Sigmoid colon (tissue), 7 donors: ENCODE data around the gene YIPF1. TPM values are rescaled to one million over a fixed set of nuclear protein-coding genes. Genes with fewer than 3 reads are reported as not detected.
"Not testable (repeated sequence)": the region's sequence is repeated elsewhere in the genome, so short reads cannot be mapped to it uniquely, and the experiment has no call there.

ENCODE experiments used
- DNase-seq: peaks from one replicate; pipeline ENCODE4 v3.0.0-alpha.2; 2019
- H3K27ac ChIP-seq, 4 donors: fragments of 200-600 bp; sonication (generic); one replicate each; pipeline ENCODE4 v1.5.1; 2016 to 2019; ENCODE audit warnings: mild to moderate bottlenecking in 1 of 4
- H3K27me3 ChIP-seq, 3 donors: fragments of 200-600 bp; sonication (generic); one replicate each; pipeline ENCODE4 v1.5.1; 2019; ENCODE audit warnings: mild to moderate bottlenecking in 1 of 3
- H3K36me3 ChIP-seq, 4 donors: fragments of 200-600 bp; sonication (generic); one replicate each; pipeline ENCODE4 v1.5.1; 2016 to 2019
- H3K4me1 ChIP-seq, 4 donors: fragments of 200-600 bp; sonication (generic); one replicate each; pipeline ENCODE4 v1.5.1; 2017 to 2019
- H3K4me3 ChIP-seq, 4 donors: fragments of 200-600 bp; sonication (generic); one replicate each; pipeline ENCODE4 v1.5.1; 2017 to 2019; ENCODE audit warnings: mild to moderate bottlenecking in 2 of 4, moderate library complexity in 1 of 4
- H3K9me3 ChIP-seq, 4 donors: fragments of 200-600 bp in 3 of 4; sonication (generic) in 3 of 4; one replicate each; pipeline versions ENCODE4 v1.5.1 to v1.6.1; 2013 to 2019
- CTCF ChIP-seq, 4 experiments: fragments of 450-650 bp in 3 of 4; fragments of 200-600 bp in 1 of 4; IDR thresholded peaks; one replicate each; pipeline ENCODE4 v1.5.1; 2016 to 2019; ENCODE audit warnings: antibody characterized with exemption in 4 of 4, mild to moderate bottlenecking in 3 of 4, moderate library complexity in 2 of 4
- EP300 ChIP-seq, 4 donors: sonication (generic); formaldehyde crosslinking; IDR thresholded peaks; one replicate each; pipeline ENCODE4 v1.6.1; 2017; ENCODE audit warnings: antibody characterized with exemption in 4 of 4
- POLR2A ChIP-seq, 2 donors: fragments of 450-650 bp; IDR thresholded peaks; one replicate each; pipeline ENCODE4 v1.6.1; 2016; ENCODE audit warnings: antibody characterized with exemption in 2 of 2, mild to moderate bottlenecking in 2 of 2, moderate library complexity in 2 of 2
- POLR2AphosphoS5 ChIP-seq, 4 donors: sonication (generic); formaldehyde crosslinking; IDR thresholded peaks; one replicate each; pipeline ENCODE4 v1.6.1; 2017; ENCODE audit warnings: antibody characterized with exemption in 4 of 4
- WGBS, 2 donors: extraction: QIAGEN DNeasy Blood & Tissue Kit; methylation state at CpG; one replicate each; pipeline ENCODE4 v1.1.7; 2013; 5-methylcytosine and 5-hydroxymethylcytosine counted together
- intact Hi-C: fragments of 100-400 bp; cut with DNase I; formaldehyde crosslinking; loops from one replicate; pipeline ENCODE4 v1.15.1; 2023
- polyA plus RNA-seq, 3 donors: library from polyadenylated mRNA; stranded (reverse); fragments of 200-250 nt; gene quantifications; one replicate each; pipeline ENCODE4 v1.2.3, GENCODE V29; 2013
- total RNA-seq, 4 donors: library from RNA; depleted of rRNA; stranded (reverse); fragments of >200 nt; gene quantifications; one replicate each; pipeline ENCODE4 v1.1.0, GENCODE V29; 2016
- donor health status: healthy with polysubstance abuse.
- donor health status: Bipolar disorder and iron deficiency.
- donor health status: healthy.

Gene YIPF1
- total and polyA plus RNA-seq, 7 donors: 13.3 to 28.0 (median 23.3) TPM

GRCh38 chr1:53826367-53826766 is 63.2 kb downstream of the YIPF1 start:
- Histone ChIP-seq H3K4me1 (no peaks in the 10 kb centered on the region), H3K9me3 (no peaks in the 10 kb centered on the region), H3K36me3 (peaks cover 0 to 57% (median 2%) of the 10 kb centered on the region in 4 donors), H3K27me3 (no peaks in the 10 kb centered on the region), H3K27ac (no peak overlapping the region), H3K4me3 (no peak overlapping the region)
- intact Hi-C loops: no loop called here
- WGBS, 2 donors: 98 to 100% methylated on average over 2 of the region's 2 CpGs
- no peak for DNase-seq
- TF ChIP-seq POLR2A (IDR thresholded peaks at IDR 0.05) (no peak), POLR2AphosphoS5 (IDR thresholded peaks at IDR 0.05) (no peak), CTCF (IDR thresholded peaks at IDR 0.05) (no peak), EP300 (IDR thresholded peaks at IDR 0.05) (no peak)

- WGBS, 2 donors: 98% methylated on average over 6 of the region's 6 CpGs
- H3K4me3 ChIP-seq: no peak overlapping the region
- H3K27me3 ChIP-seq: no peaks in the 10 kb centered on the region
- intact Hi-C loops: no loop called here
- TF ChIP-seq CTCF (IDR thresholded peaks at IDR 0.05): no peak
- TF ChIP-seq POLR2A (IDR thresholded peaks at IDR 0.05): no peak
- no peak for TF ChIP-seq POLR2AphosphoS5 (IDR thresholded peaks at IDR 0.05)
- TF ChIP-seq EP300 (IDR thresholded peaks at IDR 0.05): no peak
- peaks cover 0 to 57% (median 2%) of the 10 kb centered on the region in 4 donors for H3K36me3 ChIP-seq
- no peak overlapping the region for H3K27ac ChIP-seq
- H3K9me3 ChIP-seq: no peaks in the 10 kb centered on the region
- DNase-seq: no peak
- no peaks in the 10 kb centered on the region for H3K4me1 ChIP-seq
Measured at GRCh38 chr1:53825306-53825705, 64.3 kb downstream of the YIPF1 start.

GRCh38 chr1:53822931-53823330 is 66.7 kb downstream of the YIPF1 start:
- no peaks in the 10 kb centered on the region for H3K9me3 ChIP-seq
- no peaks in the 10 kb centered on the region for H3K4me1 ChIP-seq
- H3K36me3 ChIP-seq: peaks cover 0 to 64% (median 8%) of the 10 kb centered on the region in 4 donors
- intact Hi-C loops: no loop called here
- H3K27me3 ChIP-seq: no peaks in the 10 kb centered on the region
- TF ChIP-seq EP300 (IDR thresholded peaks at IDR 0.05) (no peak), POLR2A (IDR thresholded peaks at IDR 0.05) (no peak), CTCF (IDR thresholded peaks at IDR 0.05) (no peak), POLR2AphosphoS5 (IDR thresholded peaks at IDR 0.05) (no peak)
- H3K27ac ChIP-seq: no peak overlapping the region
- WGBS, 2 donors: 86 to 93% methylated on average over 3 of the region's 3 CpGs
- no peak overlapping the region for H3K4me3 ChIP-seq
- no peak for DNase-seq

- Histone ChIP-seq H3K27me3 (no peaks in the 10 kb centered on the region), H3K9me3 (no peaks in the 10 kb centered on the region), H3K4me1 (no peaks in the 10 kb centered on the region), H3K4me3 (no peak overlapping the region), H3K36me3 (peaks cover 0 to 64% (median 7%) of the 10 kb centered on the region in 4 donors), H3K27ac (no peak overlapping the region)
- no peak for DNase-seq
- intact Hi-C loops: no loop called here
- WGBS, 2 donors: 95% methylated on average over 5 of the region's 5 CpGs
- TF ChIP-seq CTCF (IDR thresholded peaks at IDR 0.05): no peak
- TF ChIP-seq EP300 (IDR thresholded peaks at IDR 0.05): no peak
- TF ChIP-seq POLR2A (IDR thresholded peaks at IDR 0.05): no peak
- no peak for TF ChIP-seq POLR2AphosphoS5 (IDR thresholded peaks at IDR 0.05)
Measured at GRCh38 chr1:53821380-53821779, 68.2 kb downstream of the YIPF1 start.

GRCh38 chr1:53819387-53819786 is 70.2 kb downstream of the YIPF1 start:
- H3K36me3 ChIP-seq: peaks cover 0 to 44% (median 6%) of the 10 kb centered on the region in 4 donors
- TF ChIP-seq CTCF (IDR thresholded peaks at IDR 0.05): no peak
- no peak for TF ChIP-seq POLR2AphosphoS5 (IDR thresholded peaks at IDR 0.05)
- TF ChIP-seq POLR2A (IDR thresholded peaks at IDR 0.05): no peak
- no peak for TF ChIP-seq EP300 (IDR thresholded peaks at IDR 0.05)
- intact Hi-C loops: no loop called here
- H3K4me1 ChIP-seq: no peaks in the 10 kb centered on the region
- no peak overlapping the region for H3K27ac ChIP-seq
- H3K9me3 ChIP-seq: no peaks in the 10 kb centered on the region
- no peak overlapping the region for H3K4me3 ChIP-seq
- no peaks in the 10 kb centered on the region for H3K27me3 ChIP-seq
- DNase-seq: no peak

GRCh38 chr1:53816584-53816983 is 73.0 kb downstream of the YIPF1 start:
- H3K9me3 ChIP-seq, H3K27me3 ChIP-seq, DNase-seq, intact Hi-C loops, H3K4me3 ChIP-seq, H3K4me1 ChIP-seq, H3K27ac ChIP-seq: not testable (repeated sequence)
- H3K36me3 ChIP-seq: peaks cover 0 to 27% (median 6%) of the 10 kb centered on the region in 4 donors
- WGBS, 2 donors: 99 to 100% methylated on average over 1 of the region's 1 CpG

- H3K4me1 ChIP-seq, intact Hi-C loops, DNase-seq, H3K27me3 ChIP-seq, H3K4me3 ChIP-seq, H3K27ac ChIP-seq, H3K9me3 ChIP-seq: not testable (repeated sequence)
- peaks cover 0 to 27% (median 6%) of the 10 kb centered on the region in 4 donors for H3K36me3 ChIP-seq
- WGBS, 2 donors: 69 to 71% methylated on average over 1 of the region's 1 CpG
Measured at GRCh38 chr1:53815484-53815883, 74.1 kb downstream of the YIPF1 start.
